Right cardiac atrium (tissue), 5 donors: Measurements from ENCODE around the gene ITGAL. TPM values are rescaled to one million over a fixed set of nuclear protein-coding genes. Genes with fewer than 3 reads are reported as not detected.
"Not testable (repeated sequence)": the region's sequence is repeated elsewhere in the genome, so short reads cannot be mapped to it uniquely, and the experiment has no call there.

Source experiments
- ATAC-seq, 2 donors: fragments of 200-7000 bp; cut with Tn5 transposase; one replicate each; pipeline versions ENCODE4 v1.8.0 to v1.9.1; 2020; ENCODE audit warnings: moderate library complexity in 2 of 2, mild to moderate bottlenecking in 1 of 2
- DNase-seq, 3 donors: peaks; one replicate each; pipeline ENCODE4 v3.0.0-alpha.2; 2020
- H3K27ac ChIP-seq: one replicate; pipeline ENCODE4 v1.5.1; 2013; ENCODE audit warnings: mild to moderate bottlenecking, low read length, control low read depth, moderate library complexity
- H3K27me3 ChIP-seq: one replicate; pipeline ENCODE4 v1.6.1; 2013; ENCODE audit not compliant: control insufficient read depth, insufficient read depth
- H3K4me1 ChIP-seq: one replicate; pipeline ENCODE4 v1.6.1; 2013; ENCODE audit warnings: low read length; ENCODE audit not compliant: control insufficient read depth, insufficient read depth
- H3K4me3 ChIP-seq: one replicate; pipeline ENCODE4 v1.5.1; 2013; ENCODE audit warnings: low read length, control low read depth
- H3K9me3 ChIP-seq: one replicate; pipeline ENCODE4 v1.6.1; 2013; ENCODE audit warnings: low read length; ENCODE audit not compliant: control insufficient read depth
- WGBS: extraction: QIAGEN DNeasy Blood & Tissue Kit; methylation state at CpG from one replicate; pipeline ENCODE4 v1.1.7; 2013; 5-methylcytosine and 5-hydroxymethylcytosine counted together
- intact Hi-C, 4 donors: fragments of 100-400 bp; cut with DNase I; formaldehyde crosslinking; loops; one replicate each; pipeline versions ENCODE4 v1.11.0 to v1.14.0; 2022 to 2023
- polyA plus RNA-seq: library from polyadenylated mRNA; stranded (reverse); fragments of 200-250 nt; gene quantifications from one replicate; pipeline ENCODE4 v1.2.3, GENCODE V29; 2013
- total RNA-seq, 4 donors: library from RNA; stranded (reverse); fragmentation: NEBNext Ultra II Directional; extraction: Animal tissue kit (Norgen Biotek cat#: 25700); gene quantifications; one replicate each; pipeline ENCODE4 v1.2.1, GENCODE V29; 2021
- donor health status: healthy with polysubstance abuse.
- donor health status: DM: no; HTN: yes; CAD: no.
- donor health status: DM: no; HTN: no; CAD: no.
- donor health status: DM: no; HTN: yes; CAD: no; lungs with severe emphysema.
- donor health status: DM: yes; HTN: yes; CAD: no.

Gene ITGAL
- total and polyA plus RNA-seq, 5 donors, result 0.61 to 4.8 (median 1.5) TPM

DNA sequence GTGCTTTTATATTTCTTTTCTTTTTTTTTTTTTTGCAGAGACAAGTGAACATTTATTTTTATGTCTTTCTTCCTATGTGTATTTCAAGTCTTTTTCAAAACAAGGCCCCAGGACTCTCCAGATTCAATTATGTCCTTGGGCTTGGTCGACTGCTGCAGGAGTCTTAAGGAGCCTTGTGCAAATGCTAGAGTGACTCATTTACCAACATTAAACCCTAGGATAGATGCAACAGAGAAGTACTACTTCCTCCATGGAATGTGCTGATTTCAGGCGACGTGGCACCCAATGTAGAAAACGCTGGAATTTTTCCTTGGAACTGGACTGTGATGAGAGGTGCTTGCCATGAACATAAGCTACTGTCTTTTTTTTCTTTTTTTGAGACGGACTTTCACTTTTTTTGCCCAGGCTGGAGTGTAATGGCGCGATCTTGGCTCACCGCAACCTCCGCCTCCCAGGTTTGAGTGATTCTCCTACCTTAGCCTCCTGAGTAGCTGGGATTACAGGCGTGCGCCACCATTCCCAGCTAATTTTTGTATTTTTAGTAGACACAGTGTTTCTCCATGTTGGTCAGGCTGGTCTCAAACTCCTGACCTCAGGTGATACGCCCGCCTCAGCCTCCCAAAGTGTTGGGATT is 64.0 kb downstream of the ITGAL start:
- not testable (repeated sequence) for H3K27ac ChIP-seq, DNase-seq, H3K4me1 ChIP-seq, H3K4me3 ChIP-seq, H3K9me3 ChIP-seq, ATAC-seq, H3K27me3 ChIP-seq
- WGBS, result 93% methylated on average over 13 of the region's 13 CpGs
- intact Hi-C loops, result loop anchor here in 2 of 4 donors (10.0 kb wide), 2 partner anchors 48 to 92 kb away; partner anchors contain the start of genes SEPHS2 (in 1 of the 2) and ZNF785 (in 1 of the 2)

DNA sequence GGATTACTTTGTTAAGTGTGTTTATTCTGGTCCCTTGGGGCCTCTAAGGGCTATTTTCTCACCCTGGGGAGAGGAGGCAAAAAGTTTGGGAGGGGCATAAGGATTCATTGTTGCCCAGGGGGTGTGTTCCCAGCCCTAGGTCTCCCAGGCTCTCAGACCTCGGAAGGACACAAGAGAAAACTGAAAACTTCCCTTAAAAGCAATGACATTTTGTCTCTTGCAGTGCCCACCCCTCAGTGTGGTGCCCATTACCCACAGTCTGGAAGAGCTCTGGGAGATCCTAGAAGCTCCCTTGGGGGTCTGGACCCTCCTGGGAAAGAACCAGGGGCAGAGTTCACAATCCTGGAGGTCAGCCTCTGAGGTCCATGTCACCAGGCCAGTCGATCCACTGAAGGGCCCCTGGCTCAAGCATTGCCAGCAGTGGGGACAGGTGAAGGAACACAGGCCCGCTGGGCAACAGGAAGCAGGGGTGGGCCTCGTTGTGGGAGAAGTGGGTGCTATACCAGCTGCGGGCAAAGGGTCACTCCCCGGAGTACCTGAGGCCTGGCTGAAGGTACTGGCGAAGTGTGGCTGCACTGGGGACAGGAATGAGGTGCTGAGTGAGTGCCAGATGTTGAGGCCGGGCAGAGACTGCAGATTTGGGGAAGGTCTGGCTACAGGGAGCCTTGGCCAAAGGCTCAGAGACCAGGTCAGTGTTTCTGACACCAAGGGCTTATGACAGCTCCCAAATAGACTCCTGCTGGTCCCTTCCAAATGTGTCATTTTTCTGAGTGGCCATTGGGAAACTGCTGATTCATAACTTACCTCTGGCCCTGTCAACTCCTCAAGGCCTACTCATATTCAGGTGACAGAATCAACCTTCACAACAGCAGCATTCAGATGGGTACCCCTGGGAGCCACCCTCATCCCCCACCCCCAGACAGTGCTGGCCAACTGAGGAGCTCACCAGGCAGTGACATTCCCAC is 66.7 kb downstream of the ITGAL start:
- 67% methylated on average over 8 of the region's 8 CpGs for WGBS
- Histone ChIP-seq H3K4me1 (peaks cover 2% of the 10 kb centered on the region), H3K9me3 (no peaks in the 10 kb centered on the region), H3K27ac (peak overlapping the region; percentile 80), H3K27me3 (no peaks in the 10 kb centered on the region), H3K4me3 (no peak overlapping the region)
- intact Hi-C loops, result loop anchor here in 2 of 4 donors (10.0 kb wide), 2 partner anchors 46 to 94 kb away; partner anchors contain the start of genes SEPHS2 (in 1 of the 2) and ZNF785 (in 1 of the 2)
- ATAC-seq (peak; percentile 40 to 60), DNase-seq (peak; percentile 32 to 73 (median 64))

DNA sequence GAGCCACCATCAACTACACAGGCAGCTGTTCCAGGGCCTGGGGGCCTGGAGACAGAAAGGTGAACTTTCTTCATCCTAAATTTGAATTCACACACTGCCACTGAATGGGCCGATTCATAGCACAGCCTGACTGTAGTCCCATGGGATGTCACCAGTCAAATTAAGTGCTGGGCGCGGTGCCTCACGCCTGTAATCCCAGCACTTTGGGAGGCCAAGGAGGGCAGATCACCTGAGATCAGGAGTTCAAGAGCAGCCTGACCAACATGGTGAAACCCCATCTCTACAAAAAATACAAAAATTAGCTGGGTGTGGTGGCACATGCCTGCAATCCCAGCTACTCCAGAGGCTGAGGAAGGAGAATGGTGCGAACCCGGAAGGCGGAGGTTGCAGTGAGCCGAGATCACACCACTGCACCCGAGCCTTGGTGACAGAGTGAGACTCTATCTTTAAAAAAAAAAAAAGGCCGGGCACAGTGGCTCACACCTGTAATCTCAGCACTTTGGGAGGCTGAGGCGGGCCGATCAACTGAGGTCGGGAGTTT is 67.5 kb downstream of the ITGAL start:
- ATAC-seq, H3K9me3 ChIP-seq, H3K4me3 ChIP-seq, H3K27me3 ChIP-seq, H3K4me1 ChIP-seq: not testable (repeated sequence)
- 87% methylated on average over 13 of the region's 13 CpGs for WGBS
- DNase-seq, result peak in 1 of 3 donors; percentile 13
- peak overlapping the region; percentile 80 for H3K27ac ChIP-seq
- intact Hi-C loops, result loop anchor here in 2 of 4 donors (10.0 kb wide), 2 partner anchors 45 to 95 kb away; partner anchors contain the start of genes SEPHS2 (in 1 of the 2) and ZNF785 (in 1 of the 2)

DNA sequence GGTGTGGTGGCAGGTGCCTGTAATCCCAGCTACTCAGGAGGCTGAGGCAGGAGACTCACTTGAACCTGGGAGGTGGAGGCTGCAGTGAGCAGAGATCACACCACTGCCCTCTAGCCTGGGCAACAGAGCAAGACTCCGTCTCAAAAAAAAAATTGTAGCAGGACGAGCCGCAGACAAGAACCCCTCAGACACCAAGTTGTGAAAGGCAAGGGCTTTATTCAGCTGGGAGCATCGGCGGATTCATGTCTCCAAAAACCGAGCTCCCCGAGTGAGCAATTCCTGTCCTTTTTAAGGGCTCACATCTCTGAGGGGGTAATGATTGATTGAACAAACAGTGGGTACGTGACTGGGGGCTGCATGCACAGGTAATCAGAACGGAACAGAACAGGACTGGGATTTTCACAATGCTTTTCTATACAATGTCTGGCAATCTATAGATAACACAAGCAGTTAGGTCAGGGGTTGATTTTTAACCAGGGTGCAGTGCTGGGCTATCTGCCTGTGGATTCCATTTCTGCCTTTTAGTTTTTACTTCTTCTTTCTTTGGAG is 68.4 kb downstream of the ITGAL start:
- H3K4me3 ChIP-seq, H3K27me3 ChIP-seq, intact Hi-C loops, ATAC-seq, H3K27ac ChIP-seq, H3K4me1 ChIP-seq, H3K9me3 ChIP-seq: not testable (repeated sequence)
- peak in 1 of 3 donors; percentile 5 for DNase-seq
- 61% methylated on average over 9 of the region's 9 CpGs for WGBS

DNA sequence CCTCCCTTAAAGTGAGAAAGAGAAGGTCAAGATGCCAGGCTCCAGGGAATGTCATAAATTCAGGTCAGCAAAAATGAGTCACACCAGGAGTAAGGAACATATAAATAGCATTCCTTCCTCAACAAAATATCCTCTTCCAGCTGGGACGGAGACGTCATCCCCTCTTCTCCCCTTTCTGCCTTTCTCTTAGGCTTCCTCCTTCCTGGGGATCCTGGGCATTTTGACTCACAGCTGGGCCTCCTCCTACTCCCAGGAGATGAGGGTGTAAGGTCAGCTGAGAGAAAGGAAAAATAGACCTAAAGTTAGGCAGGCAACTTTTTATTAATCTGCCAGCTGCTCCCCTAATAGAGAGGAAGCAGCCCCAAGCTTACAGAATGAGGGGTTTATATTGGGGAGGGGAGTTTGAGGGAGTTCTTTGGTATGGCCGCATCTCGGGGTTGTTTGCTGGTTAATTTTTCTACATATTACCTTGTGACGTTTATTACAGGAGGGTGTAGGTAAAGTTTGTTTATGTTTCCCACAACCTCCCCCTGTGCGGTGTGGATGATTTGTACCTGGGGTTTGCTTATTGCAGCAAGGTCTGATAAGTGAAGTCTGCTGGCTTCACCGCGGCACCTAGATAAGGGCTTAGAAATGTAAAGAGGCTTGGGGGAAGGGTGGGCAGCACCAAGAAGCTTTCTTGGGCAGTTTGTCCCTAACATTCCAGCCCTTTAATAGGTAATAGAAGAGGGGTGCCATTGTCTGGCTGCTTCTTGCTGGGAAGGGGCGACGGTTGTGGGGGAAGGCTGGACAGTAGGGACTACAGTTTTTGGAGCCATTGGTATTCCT is 69.2 kb downstream of the ITGAL start:
- DNase-seq (no peak), ATAC-seq (peak in 1 of 2 donors; percentile 34)
- intact Hi-C loops, result no loop called here
- Histone ChIP-seq H3K27me3 (no peaks in the 10 kb centered on the region), H3K9me3 (no peaks in the 10 kb centered on the region), H3K27ac (no peak overlapping the region), H3K4me1 (no peaks in the 10 kb centered on the region), H3K4me3 (no peak overlapping the region)
- 47% methylated on average over 10 of the region's 10 CpGs for WGBS

DNA sequence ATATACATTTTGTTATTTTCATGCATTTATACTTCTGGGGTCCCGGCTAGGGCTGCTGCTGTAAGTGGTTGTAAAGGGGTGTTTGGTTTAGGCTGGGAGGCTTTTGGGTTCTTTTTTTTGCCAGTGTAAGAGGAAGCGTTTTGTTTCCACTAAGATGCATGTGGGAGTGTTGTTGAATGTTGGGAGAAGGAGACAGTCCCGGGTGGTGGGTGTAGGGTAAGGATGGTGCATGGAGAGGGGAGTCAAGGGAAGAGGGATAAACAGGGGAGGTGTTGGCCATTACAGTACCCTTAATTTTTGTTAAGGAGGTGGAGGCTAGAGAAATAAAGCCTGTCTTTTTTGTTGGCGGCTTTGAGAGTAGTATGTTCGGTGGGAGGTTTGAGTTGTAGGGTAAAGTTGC is 70.5 kb downstream of the ITGAL start:
- H3K27ac ChIP-seq, result no peak overlapping the region
- intact Hi-C loops, result no loop called here
- no peaks in the 10 kb centered on the region for H3K9me3 ChIP-seq
- ATAC-seq, result no peak
- 78% methylated on average over 5 of the region's 5 CpGs for WGBS
- no peaks in the 10 kb centered on the region for H3K27me3 ChIP-seq
- DNase-seq, result no peak
- no peak overlapping the region for H3K4me3 ChIP-seq
- peaks cover 2% of the 10 kb centered on the region for H3K4me1 ChIP-seq

DNA sequence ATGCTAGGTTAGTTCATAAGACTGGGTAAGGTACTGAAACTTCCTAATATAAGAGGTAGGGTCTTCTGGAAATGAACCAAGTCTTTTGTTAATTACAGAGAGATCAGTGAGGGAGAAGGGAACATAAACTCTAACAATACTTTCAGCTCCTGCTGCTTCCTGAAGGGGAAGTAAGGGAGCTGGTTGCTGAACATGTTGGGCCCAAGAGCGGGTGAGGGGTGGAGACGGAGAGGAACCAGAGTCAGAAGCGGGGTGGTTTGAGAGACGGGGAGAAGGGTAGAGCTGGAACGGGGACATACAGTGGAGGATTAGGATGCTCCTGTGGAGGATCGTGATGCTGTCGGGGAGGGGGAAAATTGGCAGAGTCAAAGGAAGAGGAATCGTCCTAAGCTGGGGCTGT is 73.6 kb downstream of the ITGAL start:
- DNase-seq (peak in 1 of 3 donors; percentile 14), ATAC-seq (no peak)
- Histone ChIP-seq H3K27me3 (no peaks in the 10 kb centered on the region), H3K9me3 (no peaks in the 10 kb centered on the region), H3K4me3 (no peak overlapping the region), H3K4me1 (peaks cover 5% of the 10 kb centered on the region), H3K27ac (no peak overlapping the region)
- 70% methylated on average over 8 of the region's 8 CpGs for WGBS
- intact Hi-C loops, result no loop called here

DNA sequence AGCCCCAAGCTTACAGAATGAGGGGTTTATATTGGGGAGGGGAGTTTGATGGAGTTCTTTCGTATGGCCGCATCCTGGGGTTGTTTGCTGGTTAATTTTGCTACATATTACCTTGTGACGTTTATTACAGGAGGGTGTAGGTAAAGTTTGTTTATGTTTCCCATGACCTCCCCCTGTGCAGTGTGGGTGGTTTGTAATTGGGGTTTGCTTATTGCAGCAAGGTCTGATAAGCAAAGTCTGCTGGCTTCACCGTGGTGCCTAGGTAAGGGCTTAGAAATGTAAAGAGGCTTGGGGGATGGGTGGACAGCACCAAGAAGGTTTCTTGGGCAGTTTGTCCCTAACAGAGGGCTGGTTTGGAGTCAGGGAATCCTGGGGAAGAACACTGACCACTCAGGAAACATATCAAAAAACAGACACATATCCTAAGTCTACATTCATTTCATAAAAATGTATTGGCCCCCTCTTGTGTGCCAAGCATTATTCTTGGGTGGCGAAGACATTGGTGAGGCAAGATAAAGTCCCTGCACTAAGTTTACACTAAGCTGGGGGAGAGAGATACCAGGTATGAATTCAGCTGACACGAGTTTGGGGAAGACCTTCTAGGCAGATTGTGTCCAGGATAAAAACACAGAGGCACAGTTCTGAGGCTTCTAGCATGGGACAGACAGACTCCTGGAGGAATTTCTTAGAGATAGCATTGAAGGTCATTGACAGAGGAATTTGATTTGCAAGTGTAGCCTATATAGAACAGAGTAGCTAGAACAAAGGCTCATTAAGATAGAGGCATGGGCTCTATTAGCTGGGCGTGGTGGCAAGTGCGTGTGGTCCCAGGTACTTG is 76.1 kb downstream of the ITGAL start:
- Histone ChIP-seq H3K27me3 (no peaks in the 10 kb centered on the region), H3K27ac (peak overlapping the region; percentile 97), H3K9me3 (no peaks in the 10 kb centered on the region), H3K4me3 (no peak overlapping the region), H3K4me1 (peaks cover 7% of the 10 kb centered on the region)
- no peak for DNase-seq
- peak in 1 of 2 donors; percentile 20 for ATAC-seq
- WGBS, result 65% methylated on average over 8 of the region's 8 CpGs
- intact Hi-C loops, result no loop called here

DNA sequence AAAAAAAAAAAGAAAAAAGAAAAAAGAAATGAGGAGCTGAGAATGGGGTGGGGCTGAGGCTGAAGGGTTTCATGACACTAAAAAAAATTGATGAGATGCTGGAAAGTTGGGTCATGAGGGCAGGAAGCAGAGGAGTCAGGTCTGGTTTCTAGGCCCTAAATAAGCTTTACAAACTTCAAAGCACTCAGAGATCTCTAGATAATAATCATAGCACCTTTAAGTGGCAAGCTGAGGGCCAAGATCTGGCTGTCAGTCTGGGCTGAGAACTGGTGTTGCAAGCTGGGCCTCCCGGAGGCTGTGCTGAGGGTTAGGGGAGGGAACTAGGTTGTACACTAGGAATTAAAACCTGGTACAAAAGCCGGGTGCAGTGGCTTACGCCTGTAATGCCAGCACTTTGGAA is 79.2 kb downstream of the ITGAL start:
- intact Hi-C loops, result no loop called here
- ATAC-seq (no peak), DNase-seq (peak in 1 of 3 donors; percentile 49)
- 69% methylated on average over 3 of the region's 3 CpGs for WGBS
- Histone ChIP-seq H3K4me3 (no peak overlapping the region), H3K27me3 (no peaks in the 10 kb centered on the region), H3K4me1 (peaks cover 7% of the 10 kb centered on the region), H3K9me3 (no peaks in the 10 kb centered on the region), H3K27ac (no peak overlapping the region)
